GM18502 (cell line): ENCODE results near the gene CDK1.

ENCODE experiments used
- ATAC-seq: cut with Tn5 transposase; IDR thresholded peaks from one replicate; pipeline ENCODE4 v1.9.1; 2021; ENCODE audit warnings: mild to moderate bottlenecking; ENCODE audit not compliant: unreplicated experiment, poor library complexity

CDK1 gene

GRCh38 chr10:60769406-60769805 lies 8.9 kb upstream of the CDK1 start:
- ATAC-seq = no peak

- ATAC-seq = peak; percentile 19
Measured at GRCh38 chr10:60777696-60778213, 523 bp upstream of the CDK1 start.

- ATAC-seq = peak; percentile 22
Measured at GRCh38 chr10:60778971-60779796, 906 bp downstream of the CDK1 start.

GRCh38 chr10:60781661-60782060 lies 3.4 kb downstream of the CDK1 start:
- no peak for ATAC-seq

- ATAC-seq = no peak
Measured at GRCh38 chr10:60784641-60785040, 6.4 kb downstream of the CDK1 start.

GRCh38 chr10:60788544-60788943 lies 10.3 kb downstream of the CDK1 start:
- ATAC-seq = no peak

- no peak for ATAC-seq
Measured at GRCh38 chr10:60789340-60789739, 11.1 kb downstream of the CDK1 start.

GRCh38 chr10:60794953-60795352 lies 16.7 kb downstream of the CDK1 start:
- no peak for ATAC-seq

GRCh38 chr10:60795465-60796202 lies 17.4 kb downstream of the CDK1 start:
- ATAC-seq = no peak

GRCh38 chr10:60796481-60796880 lies 18.2 kb downstream of the CDK1 start:
- ATAC-seq = no peak

- ATAC-seq = no peak
Measured at GRCh38 chr10:60797200-60797599, 18.9 kb downstream of the CDK1 start.

- ATAC-seq = no peak
Measured at GRCh38 chr10:60798031-60798430, 19.8 kb downstream of the CDK1 start.

- no peak for ATAC-seq
Measured at GRCh38 chr10:60798870-60799269, 20.6 kb downstream of the CDK1 start.

- ATAC-seq = no peak
Measured at GRCh38 chr10:60799971-60800650, 21.8 kb downstream of the CDK1 start.

- no peak for ATAC-seq
Measured at GRCh38 chr10:60800918-60801317, 22.6 kb downstream of the CDK1 start.

- no peak for ATAC-seq
Measured at GRCh38 chr10:60801522-60801921, 23.2 kb downstream of the CDK1 start.

- no peak for ATAC-seq
Measured at GRCh38 chr10:60803433-60803832, 25.2 kb downstream of the CDK1 start.

GRCh38 chr10:60803865-60804264 lies 25.6 kb downstream of the CDK1 start:
- ATAC-seq = no peak

GRCh38 chr10:60806921-60807320 lies 28.6 kb downstream of the CDK1 start:
- ATAC-seq = no peak

GRCh38 chr10:60807499-60807898 lies 29.2 kb downstream of the CDK1 start:
- no peak for ATAC-seq

GRCh38 chr10:60808036-60808435 lies 29.8 kb downstream of the CDK1 start:
- ATAC-seq = no peak
